GM12801 (cell line): ENCODE measurements around the gene FOCAD.

Experiments
- TF ChIP-seq, protein P1 (sequence below): IDR thresholded peaks from one replicate; pipeline ENCODE4 v1.5.1; 2011; ENCODE audit warnings: control low read depth; ENCODE audit not compliant: insufficient read length; ENCODE audit errors: extremely low read depth

The FOCAD gene, protein sequence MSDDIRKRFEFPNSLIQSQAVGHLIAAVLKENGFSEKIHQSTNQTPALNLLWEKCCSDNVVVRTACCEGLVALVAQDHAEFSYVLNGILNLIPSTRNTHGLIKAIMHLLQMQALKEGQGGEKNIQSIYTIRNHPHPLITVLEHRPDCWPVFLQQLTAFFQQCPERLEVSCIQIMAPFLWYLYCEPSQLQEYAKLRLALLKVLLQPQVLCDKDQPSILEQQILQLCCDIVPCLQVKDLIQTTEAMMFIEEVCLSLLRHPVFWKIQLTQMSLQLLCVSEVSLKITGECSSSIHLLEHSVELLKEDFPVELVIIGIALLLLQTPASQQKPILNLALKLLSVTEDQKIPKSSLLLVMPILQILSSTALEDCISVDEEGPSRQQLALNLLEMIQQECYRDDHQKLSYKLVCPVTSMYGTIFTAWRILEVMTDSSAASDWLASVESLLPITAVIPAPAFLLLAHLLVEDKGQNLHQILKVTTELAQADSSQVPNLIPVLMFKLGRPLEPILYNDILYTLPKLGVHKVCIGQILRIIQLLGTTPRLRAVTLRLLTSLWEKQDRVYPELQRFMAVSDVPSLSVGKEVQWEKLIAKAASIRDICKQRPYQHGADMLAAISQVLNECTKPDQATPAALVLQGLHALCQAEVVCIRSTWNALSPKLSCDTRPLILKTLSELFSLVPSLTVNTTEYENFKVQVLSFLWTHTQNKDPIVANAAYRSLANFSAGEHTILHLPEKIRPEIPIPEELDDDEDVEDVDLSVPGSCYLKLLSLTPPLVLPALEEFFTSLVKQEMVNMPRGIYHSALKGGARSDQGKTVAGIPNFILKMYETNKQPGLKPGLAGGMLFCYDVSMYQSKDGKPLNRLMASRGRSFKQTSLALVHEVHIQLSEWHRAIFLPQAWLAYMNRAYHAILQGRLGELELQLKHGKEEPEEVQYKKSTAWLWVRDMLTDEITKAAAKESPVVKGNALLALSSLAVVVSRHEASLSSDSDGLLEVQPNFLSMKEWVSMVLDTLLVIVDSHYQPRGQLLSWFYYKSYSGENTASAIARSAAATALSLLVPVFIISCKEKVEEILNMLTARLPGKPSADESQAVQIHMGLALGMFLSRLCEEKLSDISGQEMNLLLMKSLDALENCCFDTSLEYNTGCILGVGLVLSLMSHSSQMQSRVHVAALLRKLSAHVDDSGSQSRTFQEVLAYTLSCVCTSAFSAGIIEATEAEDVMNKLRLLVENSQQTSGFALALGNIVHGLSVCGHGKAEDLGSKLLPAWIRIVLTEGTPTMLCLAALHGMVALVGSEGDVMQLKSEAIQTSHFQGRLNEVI (N-terminal part only)

DNA sequence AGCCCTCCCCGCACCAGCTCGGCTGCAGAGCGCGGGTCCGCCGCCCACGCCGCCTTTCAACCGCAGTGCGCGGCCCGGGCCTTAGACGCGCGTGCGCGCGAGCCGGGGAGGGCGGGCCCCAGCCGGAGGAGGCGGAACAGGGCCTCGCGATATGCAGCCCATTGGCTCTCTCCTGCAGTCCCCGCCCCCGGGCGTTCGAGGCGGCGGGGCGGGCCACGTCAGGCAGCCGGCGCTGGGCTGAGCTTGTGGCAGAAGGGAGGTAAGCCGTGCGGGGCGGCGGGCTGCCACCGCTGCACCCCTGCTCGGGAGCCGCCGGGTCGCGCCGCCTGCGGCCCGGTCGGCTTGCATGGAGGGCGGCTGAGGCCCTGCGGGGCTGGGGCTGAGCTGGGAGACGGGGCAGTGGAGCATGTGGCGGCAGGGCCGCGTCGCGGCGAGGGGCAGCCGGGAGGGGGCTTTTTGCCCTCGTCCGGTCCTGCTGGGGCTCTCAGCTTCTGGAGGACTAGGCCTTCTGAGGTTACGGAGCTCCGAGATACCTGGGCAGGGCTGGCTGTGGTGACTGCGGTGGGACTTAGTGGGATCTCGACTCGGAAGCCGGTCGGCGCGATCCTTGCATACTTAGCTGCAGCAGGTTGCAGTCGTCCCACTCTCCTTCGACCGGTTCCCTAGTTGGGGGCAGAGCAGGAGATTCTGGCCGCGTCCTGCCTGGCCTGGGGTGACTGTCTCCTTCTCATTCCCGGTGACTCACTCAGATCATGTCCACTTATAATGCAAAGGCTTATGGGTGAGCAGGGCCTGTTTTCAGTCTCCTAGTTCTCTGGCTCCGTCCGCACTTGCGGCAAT, at the start of gene FOCAD:
TSS of gene FOCAD (plus strand) at position 225 of the 840 bp plus-strand sequence. CDS start 31,095 bp downstream, outside the sequence.
- TF ChIP-seq, protein P1, sequence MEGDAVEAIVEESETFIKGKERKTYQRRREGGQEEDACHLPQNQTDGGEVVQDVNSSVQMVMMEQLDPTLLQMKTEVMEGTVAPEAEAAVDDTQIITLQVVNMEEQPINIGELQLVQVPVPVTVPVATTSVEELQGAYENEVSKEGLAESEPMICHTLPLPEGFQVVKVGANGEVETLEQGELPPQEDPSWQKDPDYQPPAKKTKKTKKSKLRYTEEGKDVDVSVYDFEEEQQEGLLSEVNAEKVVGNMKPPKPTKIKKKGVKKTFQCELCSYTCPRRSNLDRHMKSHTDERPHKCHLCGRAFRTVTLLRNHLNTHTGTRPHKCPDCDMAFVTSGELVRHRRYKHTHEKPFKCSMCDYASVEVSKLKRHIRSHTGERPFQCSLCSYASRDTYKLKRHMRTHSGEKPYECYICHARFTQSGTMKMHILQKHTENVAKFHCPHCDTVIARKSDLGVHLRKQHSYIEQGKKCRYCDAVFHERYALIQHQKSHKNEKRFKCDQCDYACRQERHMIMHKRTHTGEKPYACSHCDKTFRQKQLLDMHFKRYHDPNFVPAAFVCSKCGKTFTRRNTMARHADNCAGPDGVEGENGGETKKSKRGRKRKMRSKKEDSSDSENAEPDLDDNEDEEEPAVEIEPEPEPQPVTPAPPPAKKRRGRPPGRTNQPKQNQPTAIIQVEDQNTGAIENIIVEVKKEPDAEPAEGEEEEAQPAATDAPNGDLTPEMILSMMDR: no peak

DNA sequence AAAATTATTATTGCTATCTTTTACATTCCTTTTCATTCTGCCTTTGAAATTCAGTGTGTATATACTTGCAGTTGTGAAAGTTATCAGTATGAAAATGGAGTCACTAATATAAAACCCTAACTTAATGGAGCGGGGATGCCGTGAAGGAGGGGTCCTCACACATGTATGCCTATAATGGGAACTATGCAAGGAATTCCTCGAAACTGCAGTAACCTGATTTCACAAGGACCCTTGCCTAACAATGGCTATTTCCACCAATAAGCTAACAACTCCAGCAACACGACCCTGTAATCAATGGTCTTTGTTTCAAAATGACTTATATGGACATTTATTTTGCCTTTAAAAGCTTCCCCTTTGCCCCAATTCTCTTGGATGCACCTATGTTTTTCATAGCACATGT, 49.2 kb upstream of the FOCAD start:
- TF ChIP-seq, protein P1: no peak

DNA sequence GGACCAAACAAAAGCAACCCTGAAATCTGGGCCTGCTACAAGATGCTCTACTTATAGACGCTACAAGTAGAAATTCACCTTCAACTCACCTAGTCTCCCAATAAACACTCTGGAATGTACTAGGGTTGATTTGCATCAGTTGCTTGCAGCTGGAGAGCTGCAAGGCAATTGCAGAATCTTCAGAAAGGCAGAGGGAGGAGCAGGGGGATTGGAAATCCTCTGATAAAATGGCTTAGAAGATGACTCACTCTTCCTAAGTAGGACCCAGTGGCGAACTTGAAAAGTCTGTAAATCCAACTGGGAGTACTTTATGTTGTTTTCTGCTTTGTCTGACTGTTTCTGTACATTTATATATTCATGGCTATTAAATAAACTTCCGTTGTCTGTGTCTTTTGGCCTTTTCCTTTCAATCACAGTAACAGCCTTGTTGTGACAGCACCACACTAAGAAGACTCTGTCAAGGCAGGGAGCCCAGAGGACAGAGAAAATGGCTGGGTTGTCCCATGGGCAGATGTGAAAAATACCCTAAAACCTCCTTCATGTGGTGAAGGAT, 47.1 kb upstream of the FOCAD start:
- TF ChIP-seq, protein P1: no peak

DNA sequence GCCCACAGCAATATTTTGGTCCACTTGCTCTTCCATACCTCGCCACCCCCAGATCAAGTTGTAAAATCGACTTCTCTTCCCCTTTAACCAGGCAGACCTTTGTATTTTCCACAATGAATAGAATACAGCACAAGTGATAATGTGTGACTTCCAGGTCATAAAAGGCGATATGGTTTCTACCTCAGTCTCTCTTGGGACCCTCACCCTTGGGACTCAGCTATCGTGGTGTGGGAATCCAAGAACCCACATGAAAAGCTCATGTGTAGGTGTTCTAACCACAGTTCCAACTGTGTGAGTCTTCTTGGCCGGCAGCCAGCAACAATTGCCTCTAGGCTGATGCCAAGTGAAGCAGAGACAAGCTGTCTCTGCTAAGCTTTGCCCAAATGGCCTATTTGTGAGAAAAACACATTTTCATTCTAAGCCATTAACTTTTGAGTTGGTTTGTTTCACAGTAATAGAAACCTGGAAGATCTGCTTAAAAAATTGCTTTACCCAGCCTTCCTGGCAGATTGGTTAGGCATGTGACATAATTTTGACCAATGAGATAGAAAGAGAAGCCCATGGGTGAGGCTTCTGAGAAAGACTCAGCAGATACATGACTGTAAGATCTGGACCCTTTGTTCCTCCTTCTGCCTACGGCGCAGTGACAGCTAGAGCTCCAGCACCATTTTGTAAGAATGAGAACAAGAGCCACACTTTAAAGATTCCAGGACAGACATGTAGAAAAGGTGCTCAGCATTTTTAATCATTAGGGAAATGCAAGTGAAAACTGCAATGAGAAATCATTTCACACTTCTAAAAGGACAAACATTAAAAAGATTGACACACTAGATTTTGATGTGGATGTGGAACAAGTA, 43.5 kb upstream of the FOCAD start:
- TF ChIP-seq, protein P1: no peak

DNA sequence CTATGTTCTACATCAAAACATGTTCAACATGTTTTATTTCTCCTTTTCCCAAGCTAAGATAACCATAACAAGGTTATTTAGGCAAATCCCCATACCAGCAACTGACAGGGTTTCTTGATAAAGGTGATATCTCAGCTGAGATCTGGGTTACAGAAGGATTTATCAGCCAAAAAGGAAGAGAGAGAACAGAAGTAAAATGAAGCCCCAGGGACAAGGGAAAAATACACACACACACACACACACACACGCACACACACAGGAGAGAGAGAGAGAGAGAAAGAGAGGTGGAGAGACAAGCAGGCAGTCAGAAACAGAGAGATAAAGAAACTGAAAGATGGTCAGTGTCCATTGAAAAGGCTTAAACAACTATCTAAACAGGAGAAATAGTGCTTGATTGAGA, 42.0 kb upstream of the FOCAD start:
- TF ChIP-seq, protein P1: no peak

DNA sequence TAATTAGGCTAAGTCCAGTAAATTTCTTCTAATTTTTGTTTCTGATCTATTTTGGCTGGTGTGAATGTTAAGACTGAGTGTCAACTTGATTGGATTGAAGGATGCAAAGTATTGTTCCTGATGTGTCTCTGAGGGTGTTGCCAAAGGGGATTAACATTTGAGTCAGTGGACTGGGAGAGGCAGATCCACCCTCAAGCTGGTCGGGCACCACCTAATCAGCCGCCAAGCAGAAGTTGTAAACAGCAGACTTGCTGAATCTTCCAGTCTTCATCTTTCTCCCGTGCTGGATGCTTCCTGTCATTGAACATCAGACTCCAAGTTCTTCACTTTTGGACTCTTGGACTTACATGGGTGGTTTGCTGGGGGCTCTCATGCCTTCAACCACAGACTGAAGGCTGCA, 40.4 kb upstream of the FOCAD start:
- TF ChIP-seq, protein P1: no peak
